Kasumi-1 (cell line): ENCODE data around the gene TOP3B.

ENCODE experiments used
- DNase-seq, 2 experiments: peaks; one replicate each; lab custom pipeline; 2025; lab: John Stamatoyannopoulos, UW

Gene TOP3B

DNA sequence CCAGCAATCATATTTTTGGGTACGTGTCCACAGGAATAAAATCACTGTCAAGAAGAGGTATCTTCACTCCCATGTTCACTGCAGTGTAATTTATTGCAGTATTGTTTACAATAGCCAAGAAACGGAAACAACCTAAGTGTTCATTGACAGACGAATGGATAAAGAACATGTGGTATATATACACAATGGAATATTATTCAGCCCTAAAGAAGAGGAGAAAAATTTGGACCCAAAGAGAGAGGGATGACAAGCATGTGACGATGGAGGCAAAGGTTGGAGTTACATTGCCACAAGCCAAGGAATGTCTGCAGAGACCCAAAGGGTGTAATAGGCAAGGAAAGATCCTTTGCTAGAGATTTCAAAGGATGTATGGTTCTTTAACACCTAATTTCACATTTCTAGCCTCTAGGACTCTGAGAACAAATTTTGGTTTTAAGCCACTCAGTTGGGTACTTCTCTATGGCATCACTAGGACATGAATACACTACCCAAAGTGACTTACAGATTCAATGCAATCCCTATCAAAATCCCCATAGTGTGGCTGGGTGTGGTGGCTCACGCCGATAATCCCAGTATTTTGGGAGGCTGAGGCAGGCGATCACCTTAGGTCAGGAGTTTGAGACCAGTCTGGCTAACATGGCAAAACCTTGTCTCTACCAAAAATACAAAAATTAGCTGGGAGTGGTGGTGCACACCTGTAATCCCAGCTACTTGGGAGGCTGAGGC, 31.1 kb upstream of the TOP3B start:
- DNase-seq, result no peak

DNA sequence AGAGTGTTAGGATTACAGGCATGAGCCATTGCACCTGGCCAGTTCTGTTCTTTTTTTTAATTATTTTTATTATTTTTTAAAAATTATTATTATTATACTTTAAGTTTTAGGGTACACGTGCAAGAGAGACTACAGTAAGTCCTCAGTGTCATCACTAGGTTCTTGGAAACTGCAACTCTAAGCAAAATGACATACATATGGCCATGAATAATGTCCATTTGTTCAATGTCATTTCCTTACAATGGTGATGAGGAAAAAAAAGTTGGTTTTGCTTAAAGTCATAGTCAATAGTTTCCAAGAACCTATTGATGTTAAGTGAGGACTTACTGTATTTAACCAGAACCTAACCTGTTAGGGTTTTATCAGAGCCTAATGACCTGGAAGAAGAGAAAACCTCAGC, 29.4 kb upstream of the TOP3B start:
- DNase-seq, result no peak

DNA sequence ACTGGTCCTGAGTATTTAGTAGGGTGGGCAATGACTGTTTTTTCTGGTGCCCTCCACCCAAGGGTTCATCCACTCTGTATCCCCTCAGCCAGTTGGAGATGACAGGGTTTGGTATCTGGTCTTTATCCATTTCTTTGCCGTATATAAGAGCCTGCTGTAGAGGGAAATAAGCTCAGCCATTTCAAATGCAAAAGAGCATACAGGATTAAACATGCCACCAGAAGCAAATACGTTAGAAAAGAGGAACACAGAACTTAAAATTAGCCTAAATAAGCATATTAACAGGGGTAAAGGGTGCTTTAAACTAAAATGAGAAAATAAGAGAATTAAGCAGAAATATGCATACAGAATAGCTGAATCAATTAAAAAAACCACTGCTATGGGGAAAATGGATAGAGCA, 27.8 kb upstream of the TOP3B start:
- DNase-seq, result no peak

DNA sequence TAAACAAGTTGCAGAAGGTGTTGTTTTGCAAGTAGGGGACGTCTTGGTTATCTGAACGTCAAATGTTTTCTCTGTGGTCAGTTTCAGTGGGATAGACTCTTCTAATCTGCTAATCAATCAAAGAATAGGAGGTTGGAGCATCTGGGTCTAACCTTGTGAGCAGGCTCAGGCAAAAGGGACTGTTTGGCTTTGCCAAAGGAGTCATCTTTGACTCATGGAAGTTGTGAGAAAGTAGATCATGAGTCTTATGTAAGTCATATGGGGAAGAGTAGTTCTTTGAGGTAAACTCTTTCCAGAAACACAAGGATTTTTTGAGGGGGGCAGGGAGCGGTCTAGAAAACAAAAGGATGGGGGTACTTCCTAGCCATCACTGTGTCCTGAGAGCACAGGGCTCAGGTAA, 27.1 kb upstream of the TOP3B start:
- DNase-seq, result no peak

DNA sequence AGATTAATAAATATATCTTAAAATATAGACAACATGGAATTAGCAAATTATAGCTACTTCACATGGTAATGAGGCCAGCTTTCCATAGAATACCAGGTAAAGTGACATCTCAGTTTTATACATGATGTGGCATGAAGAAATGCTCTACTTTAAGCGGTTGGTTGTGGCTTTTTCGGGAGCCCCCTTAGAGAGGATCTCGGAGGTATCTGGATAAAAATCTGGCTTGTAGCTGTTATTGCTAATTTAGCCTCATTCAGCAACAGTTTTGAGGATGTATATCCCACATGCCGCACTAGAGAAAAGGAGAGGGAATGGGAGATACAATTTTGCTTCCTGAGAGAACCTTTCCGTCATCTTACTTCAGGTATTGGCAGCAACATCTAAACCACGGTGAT, 24.0 kb upstream of the TOP3B start:
- DNase-seq, result no peak

DNA sequence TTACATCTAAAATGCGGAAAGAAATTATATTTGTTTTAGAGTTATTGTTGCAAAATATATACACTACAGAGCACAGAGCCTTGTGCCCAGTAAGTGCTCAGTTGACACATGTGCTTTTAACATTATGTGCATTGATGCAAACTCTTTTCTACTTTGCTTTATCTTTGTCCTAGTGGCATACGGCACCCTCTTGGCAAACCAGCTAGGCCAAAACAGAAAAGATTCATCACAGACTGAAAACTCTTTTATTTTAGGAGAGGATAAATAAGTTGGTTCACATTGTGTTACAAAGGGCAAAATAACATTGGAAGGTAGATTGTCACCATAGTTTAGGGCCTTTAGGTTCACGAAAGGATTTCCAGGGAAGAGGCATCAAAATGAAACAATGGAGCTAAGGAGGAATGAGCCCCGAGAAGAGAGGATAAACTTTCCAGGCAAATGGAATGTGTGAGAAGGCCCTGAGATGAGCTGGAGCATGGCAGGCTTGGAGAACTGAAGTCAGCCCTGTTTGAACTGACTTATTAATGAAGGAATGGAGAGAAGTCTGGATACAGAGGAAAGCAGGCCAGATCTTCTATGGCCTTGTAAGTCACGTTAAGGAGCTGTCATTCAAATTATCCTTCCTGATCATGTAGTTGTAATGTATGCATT, 23.5 kb upstream of the TOP3B start:
- no peak for DNase-seq

DNA sequence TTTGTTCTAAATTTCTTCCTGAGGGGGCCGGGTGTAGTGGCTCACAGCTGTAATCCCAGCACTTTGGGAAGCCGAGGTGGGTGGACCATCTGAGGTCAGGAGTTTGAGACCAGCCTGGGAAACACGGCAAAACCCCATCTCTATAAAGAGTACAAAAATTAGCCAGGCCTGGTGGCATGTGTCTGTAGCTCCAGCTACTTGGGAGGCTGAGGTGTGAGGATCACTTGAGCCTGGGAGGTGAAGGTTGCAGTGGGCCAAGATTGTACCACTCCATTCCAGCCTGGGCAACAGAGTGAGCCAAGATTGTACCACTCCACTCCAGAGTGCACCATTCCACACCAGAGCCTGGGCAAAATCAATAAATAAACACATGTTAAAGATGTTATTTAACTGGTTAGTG, 20.6 kb upstream of the TOP3B start:
- DNase-seq, result no peak

DNA sequence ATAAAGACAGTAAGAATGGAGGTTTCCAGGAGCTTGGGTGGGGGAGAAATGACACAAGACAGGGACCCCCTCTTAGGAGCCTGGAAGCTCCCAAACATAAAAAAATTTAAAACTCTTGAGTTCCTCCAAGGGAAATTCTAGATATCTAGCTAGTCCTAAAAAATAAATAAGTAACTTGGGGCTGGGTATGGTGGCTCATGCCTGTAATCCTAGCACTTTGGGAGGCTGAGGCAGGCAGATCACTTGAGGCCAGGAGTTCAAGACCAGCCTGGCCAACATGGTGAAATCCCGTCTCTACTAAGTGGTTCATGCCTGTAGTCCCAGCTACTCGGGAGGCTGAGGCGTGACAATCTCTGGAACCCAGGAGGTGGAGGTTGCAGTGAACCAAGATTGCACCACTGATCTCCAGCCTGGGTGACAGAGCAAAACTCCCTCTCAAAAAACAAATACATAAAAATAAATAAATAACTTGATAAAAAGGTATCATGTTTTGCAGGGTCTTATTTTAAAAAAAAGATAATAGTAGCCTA, 20.0 kb upstream of the TOP3B start:
- no peak for DNase-seq

DNA sequence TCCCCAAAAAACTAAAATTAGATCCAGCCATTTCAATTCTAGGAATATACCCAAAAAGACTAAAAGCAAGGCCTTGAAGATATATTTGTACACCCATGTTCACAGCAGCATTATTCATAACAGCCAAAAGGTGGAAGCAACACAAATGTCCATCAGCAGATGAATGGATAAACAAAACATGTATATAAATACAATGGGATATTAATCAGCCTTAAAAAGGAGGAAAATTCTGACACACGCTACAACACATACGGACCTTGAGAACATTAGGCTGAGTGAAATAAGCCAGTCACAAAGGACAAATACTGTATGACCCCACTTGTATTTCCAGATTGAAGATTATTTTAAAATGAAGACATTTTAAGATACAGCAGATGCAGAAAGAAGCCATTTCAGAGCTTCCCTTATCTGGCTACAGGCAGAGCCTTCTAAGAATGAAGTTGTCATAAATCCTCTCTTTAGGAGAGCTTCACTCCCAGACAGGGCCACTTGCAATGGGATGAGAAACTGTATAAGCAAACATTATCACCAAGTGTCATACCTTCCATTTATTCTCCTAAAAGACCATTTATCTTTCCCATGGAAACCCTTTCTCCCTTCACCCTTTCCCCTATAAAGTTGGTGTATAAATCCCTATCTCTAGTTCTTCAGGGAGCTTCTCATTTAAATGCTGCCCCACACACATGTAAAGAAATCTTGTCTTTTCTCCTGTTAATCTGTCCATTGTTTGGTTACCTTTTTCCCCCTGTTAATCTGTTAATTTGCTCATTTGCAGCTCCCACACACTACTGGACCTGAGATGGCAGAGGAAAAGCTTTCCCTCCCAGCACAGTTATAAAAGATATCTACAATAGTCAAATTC, 19.3 kb upstream of the TOP3B start:
- no peak for DNase-seq

DNA sequence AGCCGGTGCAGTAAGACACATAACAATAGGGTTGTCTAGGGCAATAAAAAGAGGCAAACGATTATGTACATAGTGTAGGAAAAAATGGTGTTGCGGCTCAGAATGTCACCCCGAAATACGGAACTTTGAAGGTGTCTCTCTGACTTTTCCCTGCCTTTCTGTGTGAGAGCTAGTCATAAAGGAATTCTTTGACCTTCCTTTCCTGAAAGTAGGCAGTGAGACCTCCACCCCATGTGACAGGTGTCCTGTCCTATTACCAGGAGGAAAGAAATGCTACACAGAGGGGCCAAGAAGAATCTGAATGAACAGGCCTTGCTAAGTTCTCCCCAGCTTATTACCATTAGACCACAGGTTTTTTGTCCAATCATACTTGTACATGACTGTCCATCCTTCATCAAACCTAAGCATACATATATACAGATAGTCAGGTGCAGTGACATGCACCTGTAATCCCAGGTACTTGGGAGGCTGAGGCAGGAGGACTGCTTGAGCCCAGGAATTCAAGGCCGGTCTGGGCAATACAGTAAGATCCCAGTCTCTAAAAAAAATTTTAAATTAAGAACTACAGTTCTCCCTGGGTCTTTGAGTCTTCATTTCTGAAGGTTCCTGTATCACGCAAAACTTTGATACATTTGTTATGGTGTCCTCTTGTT, 16.1 kb upstream of the TOP3B start:
- DNase-seq, result no peak

DNA sequence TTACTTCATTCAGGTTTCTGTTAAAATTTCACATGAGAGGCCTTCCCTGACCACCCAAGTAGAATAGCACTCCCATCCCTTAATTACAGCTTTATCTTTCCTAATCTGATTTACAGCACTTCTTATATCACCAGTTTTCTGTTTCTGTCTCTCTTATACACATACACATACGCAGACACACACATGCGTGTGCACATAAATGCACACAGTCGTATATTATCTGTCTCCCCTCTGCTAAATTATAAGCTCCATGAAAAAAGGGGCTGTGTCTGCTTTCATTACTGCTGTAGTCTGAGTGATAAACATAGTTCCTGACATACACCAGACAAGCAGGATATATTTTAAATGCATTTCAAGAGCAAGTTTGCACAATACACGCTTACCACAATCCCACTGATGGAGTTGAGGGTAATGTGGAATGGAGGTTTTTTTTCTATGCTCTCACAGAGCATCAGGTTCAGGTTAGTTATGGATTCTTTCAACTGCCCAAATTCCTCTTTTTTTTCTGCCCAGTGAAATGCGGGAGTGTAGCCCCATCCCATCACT, 13.7 kb upstream of the TOP3B start:
- DNase-seq, result no peak

DNA sequence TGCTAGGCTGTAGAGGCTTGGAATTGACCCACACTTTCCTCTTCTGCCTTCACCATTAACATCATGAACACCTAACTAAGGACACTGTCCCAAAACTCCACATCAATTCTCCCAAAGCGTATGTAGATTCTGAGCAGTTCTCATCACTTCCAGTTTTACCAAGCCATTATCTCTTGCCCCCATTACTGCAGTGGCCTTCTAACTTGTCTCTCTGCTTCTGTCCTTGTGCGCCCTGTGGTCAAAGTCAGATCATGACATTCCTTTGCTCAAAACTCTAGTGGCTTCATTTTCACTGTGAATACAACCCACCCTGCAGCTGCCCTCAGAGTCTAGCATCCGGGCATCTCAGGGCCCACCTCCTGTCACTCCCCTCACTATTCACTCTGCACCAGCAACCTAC, 13.1 kb upstream of the TOP3B start:
- DNase-seq, result no peak

DNA sequence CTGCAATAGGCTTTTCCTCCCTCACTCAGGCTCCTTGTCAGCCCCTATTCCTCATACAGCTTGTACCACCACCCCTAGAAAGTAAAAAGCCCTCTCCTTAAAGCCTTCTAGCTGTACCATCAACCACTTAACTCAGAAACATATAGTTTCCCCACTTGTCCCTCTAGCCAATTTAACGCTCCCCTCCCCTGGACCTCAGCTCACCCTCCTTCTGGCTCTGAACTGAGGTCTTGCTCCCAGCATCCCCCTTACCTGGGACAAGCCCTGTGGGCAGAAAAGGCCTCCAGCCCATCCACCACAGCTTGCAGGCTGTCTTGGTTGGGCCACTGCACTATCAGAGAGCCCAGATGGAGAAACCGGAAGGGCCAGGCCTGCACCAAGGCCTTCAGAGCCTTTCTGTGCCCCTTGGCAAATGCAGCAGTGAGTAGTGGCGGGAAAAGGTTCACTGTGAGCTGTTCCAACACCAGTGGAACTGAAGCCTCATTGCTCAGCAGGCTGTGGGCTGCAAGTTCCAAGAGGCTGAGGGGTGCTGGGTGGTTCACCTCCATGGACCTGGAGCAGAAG, 12.4 kb upstream of the TOP3B start:
- no peak for DNase-seq

DNA sequence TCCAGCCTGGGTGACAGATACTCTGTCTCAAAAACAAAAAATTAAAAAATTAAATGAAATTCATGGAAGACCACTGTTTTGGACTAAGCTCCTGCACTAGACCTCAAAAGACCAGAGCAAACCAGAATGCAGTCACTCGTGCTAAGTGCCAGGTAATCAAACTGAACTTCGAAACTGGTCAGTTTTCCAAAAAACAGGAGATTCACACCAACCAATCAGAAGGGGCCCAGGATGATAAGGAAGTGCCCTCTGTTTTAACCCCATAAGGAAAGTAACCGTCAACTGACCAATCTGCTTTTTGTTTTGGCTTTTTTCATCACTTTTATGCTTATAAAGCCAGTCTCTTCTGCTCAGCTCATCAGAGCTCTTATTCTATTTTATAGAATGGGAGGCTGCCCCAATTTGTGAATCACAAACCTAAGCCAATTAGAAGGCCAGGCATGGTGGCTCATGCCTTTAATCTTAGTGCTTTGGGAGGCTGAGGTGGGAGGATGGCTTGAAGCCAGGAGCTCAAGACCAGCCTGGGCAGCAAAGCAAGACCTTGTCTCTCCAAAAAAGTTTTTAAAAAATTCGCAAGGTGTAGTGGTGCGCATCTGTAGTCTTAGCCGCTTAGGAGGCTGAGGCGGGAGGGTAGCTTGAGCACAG, 10.1 kb upstream of the TOP3B start:
- no peak for DNase-seq

DNA sequence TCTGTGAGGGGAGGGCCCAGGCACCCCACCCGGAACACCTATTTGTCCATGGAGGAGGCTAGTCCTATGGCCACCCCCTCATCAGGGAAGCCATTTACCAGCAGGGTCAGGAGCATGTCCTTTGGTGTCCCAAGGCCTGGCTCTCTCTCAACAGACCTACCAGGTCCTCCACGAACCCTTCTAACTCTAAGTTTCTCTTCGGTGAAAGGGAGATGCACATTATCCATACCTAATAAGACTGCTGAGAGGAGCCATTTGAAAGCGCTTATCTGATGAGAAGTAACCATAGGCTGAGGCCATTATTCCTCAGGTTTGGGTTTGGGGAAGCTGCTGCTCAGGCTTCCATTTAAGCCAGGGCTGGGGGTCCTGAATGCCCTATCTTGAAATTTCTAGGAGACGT, 9.2 kb upstream of the TOP3B start:
- DNase-seq, result no peak

DNA sequence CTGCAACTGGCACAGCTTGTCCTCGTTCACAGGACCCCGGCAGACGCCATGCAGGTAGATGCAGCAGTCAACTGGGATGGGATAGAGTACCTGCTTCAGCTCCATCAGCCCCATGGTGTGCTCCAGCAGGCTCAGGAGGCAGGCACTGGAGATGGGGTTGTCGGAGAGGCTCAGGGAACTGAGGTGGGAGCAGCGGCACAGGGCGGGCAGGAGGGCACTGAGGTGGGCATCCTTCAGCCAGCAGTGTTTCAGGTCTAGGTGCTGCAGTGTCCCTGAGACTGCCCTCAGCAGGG, 8.7 kb upstream of the TOP3B start:
- no peak for DNase-seq

DNA sequence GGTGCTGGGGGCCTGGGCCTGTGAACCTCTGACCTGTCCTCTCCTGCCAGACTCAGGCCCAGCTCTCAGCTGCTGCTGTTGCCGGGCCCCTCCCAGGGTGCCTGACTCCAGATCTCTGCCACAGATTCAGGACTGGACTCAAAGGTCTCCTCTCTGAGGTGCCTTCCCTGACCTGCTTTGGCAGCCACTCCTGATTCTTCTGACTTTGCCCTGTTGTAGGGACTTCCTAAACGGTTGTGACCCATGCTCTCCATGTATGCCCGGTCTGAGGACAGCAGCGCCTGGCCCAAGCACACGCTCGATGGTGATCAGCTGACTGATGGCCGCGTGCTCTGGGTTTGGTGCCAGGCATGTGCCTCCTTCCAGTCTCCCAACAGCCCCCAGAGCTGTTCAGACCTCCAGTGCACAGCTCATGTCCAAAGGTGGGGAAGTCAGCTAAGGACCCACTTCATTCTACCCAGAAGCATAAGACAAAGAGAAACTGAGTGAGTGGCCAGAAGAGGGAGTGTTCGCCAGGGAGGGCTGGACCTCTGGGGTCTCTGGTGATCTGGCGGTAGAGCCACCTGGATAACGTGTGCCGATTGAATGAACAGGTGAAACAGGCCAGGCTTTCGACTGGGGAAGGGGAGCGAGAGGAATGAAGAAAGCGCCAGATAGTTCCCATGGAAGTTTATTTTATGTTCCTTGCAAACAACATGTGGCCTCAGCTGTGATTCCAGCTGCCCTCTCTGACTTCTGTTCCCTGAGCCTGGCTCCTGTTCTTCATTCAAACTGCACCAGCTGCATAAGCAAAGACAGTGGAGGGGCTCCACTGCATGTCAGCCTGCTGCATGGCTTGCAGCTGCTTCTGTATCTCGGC, 8.1 kb upstream of the TOP3B start:
- no peak for DNase-seq

DNA sequence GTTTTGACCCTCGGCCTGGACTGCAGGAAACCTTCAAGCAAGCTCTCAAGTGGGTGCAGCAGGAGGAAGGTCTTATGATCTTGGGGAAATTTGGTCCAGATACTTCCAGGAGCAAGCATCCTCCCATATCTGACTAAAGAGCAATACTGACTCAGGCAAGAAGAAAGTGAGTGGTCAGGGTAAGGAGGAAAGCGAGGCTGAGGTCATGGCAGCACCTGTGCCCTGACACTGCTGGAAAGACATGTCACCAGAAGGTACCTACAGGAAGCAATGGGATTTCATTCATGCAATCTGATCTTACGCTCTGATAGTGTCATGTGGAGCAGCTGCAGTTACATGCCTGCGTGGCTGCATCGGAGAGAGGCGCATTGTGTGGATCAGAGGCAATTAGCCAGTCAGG, 6.5 kb upstream of the TOP3B start:
- DNase-seq, result no peak

DNA sequence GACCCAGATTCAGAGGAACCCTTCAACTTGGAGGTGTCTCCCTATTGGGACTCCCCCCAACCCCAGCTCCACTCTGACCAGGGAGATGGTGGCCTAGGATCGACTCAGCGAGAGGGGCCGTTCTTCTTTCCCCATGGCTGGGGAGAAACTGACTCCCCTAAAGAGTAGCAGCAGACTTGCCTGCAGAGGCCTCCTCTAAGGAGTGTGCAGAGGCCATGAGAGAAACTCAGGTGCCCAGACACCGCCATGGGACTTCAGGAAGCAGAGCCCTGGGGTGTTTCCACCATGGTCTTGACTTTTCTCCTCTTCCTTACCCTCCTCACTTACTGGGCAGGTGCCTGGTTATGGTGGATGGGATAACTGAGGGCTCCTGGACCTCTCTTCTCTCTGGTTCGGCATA, 2.6 kb upstream of the TOP3B start:
- DNase-seq, result no peak

DNA sequence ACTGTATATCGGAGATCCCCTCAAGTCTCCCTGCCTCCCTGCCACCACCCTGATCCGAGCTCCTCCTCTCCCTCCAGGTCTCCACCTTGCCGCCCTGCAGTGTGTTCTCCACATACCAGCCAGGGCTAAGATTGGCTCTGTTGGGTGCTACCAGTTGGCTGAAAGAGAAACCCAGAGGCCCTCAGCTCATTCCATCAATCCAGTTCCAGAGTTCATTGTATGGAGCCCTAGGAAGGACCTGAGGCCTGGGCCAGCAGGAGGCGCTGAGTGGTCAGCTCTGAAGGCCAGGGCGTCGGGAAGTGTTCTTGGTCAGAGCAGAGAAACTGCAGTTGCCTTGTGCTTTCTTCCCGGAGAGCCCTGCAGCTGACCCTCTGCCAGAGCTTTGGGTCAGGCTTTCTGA, 2.2 kb upstream of the TOP3B start:
- no peak for DNase-seq

DNA sequence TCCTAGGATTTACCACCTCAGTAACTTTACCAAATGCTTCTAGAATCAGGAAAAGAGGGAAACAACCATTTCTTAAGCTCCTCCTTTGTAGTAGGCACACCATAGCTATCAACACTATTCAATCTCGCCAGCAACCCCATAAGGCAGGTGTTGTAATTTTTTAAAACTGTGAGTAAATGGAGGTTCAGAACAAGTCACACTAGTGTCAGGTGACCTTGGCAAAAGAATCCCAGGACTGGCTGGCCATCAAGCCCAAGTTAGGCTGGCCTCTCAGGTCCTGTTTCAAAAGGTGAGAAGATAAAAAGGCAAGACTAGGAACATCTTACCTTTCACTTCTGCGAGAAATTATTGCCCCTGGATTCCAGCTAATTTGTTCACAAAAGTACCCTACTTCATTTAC, 713 bp downstream of the TOP3B start:
- DNase-seq, result no peak
